AG09319 (cell line): ENCODE data around the gene EIF4G2.

Experiments
- DNase-seq: peaks from one replicate; pipeline ENCODE4 v3.0.0-alpha.2; 2010; ENCODE audit warnings: low read depth; ENCODE audit errors: extremely low read depth
- CTCF ChIP-seq: IDR thresholded peaks from 2 replicates; pipeline ENCODE4 v1.5.1; 2011; ENCODE audit warnings: low read depth, mild to moderate bottlenecking, inconsistent platforms, low read length, moderate library complexity

The EIF4G2 gene

GRCh38 chr11:10807493-10808234, 1.1 kb downstream of the EIF4G2 start:
- DNase-seq: peak; percentile 8
- no peak for TF ChIP-seq CTCF

GRCh38 chr11:10806206-10806605, 2.5 kb downstream of the EIF4G2 start:
- DNase-seq: no peak
- no peak for TF ChIP-seq CTCF

- TF ChIP-seq CTCF: no peak
- DNase-seq: no peak
Observed at GRCh38 chr11:10805741-10806140, 3.0 kb downstream of the EIF4G2 start.

GRCh38 chr11:10803676-10804075, 5.0 kb downstream of the EIF4G2 start:
- DNase-seq: no peak
- TF ChIP-seq CTCF: no peak

GRCh38 chr11:10800292-10800691, 8.4 kb downstream of the EIF4G2 start:
- no peak for TF ChIP-seq CTCF
- DNase-seq: no peak

- DNase-seq: no peak
- no peak for TF ChIP-seq CTCF
Observed at GRCh38 chr11:10798330-10798928, 10.3 kb downstream of the EIF4G2 start.

GRCh38 chr11:10797531-10797930, 11.2 kb downstream of the EIF4G2 start:
- no peak for TF ChIP-seq CTCF
- DNase-seq: no peak
